NCI-H2029 treated with DMSO at 0.1 percent for 48 hours (cell line): Measurements from ENCODE around the gene IGFBPL1.
"Not testable (repeated sequence)": the region's sequence is repeated elsewhere in the genome, so short reads cannot be mapped to it uniquely, and the experiment has no call there.

Experiments used
- DNase-seq: peaks from one replicate; lab custom pipeline; 2025; lab: John Stamatoyannopoulos, UW

Gene IGFBPL1

DNA sequence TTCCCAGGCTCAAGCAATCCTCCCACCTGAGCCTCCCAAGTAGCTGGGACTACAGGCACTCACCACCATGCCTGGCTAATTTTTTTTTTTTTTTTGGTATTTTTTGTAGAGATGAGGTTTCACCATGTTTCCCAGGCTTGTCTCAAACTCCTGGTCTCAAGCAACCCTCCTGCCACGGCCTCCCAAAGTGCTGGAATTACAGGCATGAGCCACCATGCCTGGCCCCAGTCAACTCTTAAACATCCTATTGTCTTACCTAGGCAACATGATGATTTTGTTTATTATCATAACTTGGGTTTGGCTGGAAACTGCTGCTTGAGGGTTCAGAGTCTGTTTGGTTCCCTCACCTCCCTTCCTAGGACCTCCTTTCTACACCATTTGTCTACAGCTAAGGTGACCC is 25.1 kb downstream of the IGFBPL1 start:
- not testable (repeated sequence) for DNase-seq

DNA sequence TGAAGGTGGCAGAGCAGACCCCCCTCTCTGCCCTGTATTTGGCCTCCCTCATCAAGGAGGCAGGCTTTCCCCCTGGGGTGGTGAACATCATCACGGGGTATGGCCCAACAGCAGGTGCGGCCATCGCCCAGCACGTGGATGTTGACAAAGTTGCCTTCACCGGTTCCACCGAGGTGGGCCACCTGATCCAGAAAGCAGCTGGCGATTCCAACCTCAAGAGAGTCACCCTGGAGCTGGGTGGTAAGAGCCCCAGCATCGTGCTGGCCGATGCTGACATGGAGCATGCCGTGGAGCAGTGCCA is 27.9 kb downstream of the IGFBPL1 start:
- DNase-seq, result no peak

DNA sequence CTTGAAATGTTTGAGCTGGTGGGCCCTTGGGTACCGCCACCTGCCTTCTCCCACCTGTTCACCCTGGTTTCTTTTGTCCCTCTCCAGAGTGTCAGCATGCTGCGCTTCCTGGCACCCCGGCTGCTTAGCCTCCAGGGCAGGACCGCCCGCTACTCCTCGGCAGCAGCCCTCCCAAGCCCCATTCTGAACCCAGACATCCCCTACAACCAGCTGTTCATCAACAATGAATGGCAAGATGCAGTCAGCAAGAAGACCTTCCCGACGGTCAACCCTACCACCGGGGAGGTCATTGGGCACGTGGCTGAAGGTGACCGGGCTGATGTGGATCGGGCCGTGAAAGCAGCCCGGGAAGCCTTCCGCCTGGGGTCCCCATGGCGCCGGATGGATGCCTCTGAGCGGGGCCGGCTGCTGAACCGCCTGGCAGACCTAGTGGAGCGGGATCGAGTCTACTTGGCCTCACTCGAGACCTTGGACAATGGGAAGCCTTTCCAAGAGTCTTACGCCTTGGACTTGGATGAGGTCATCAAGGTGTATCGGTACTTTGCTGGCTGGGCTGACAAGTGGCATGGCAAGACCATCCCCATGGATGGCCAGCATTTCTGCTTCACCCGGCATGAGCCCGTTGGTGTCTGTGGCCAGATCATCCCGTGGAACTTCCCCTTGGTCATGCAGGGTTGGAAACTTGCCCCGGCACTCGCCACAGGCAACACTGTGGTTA is 28.4 kb downstream of the IGFBPL1 start:
- no peak for DNase-seq

GRCh38 chr9:38394416-38394815 is 29.8 kb downstream of the IGFBPL1 start:
- DNase-seq, result no peak

- no peak for DNase-seq
These were observed 31.0 kb downstream of the IGFBPL1 start for GRCh38 chr9:38393128-38393796.

DNA sequence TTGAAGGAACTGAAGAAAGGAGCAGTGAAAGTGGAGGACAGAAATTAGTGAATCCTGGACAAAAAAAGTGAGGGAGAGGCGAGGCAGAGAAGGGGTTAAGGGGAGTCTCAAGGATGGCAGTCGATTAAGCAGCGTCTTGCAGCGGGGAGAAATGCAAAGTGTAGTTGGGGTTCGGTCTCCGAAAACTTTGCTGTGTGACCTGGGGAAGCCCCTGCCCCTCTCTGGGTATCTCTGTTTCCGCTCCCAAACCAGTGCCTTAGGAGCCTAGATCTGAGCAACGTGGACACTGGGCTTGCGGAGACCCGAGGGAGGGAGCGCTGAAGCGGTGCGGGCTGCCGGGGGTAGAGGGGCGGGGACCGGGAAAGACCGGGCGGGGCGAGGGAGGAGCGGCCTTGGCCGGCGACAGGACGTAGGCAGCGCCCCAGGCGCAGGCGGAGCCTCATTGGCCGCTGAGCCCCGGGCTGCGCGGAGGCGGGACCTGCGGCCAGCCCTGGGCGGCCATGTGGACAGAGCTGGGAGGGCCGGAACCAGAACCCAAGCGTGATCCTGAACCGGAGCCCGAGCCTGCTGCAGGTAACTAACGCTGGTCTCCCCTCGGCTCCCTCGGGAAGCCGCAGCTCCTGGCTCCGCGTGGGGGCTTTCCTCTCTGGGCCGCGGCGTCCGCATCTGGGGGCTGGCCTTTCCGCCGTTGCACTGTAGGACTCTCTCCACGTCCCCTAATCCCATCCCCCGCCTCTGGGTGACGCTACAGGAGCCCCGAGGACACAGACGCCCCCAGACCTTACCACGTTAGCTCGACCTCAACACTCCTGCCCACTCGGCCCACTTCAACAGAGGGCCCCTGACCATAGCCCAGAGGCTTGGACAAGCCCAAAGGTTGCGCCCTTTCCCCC is 31.8 kb downstream of the IGFBPL1 start, which contains the start of gene ALDH1B1:
ALDH1B1 (plus strand) TSS at position 468 of the 893 bp plus-strand sequence. CDS start 3,047 bp downstream, outside the sequence.
- no peak for DNase-seq

DNA sequence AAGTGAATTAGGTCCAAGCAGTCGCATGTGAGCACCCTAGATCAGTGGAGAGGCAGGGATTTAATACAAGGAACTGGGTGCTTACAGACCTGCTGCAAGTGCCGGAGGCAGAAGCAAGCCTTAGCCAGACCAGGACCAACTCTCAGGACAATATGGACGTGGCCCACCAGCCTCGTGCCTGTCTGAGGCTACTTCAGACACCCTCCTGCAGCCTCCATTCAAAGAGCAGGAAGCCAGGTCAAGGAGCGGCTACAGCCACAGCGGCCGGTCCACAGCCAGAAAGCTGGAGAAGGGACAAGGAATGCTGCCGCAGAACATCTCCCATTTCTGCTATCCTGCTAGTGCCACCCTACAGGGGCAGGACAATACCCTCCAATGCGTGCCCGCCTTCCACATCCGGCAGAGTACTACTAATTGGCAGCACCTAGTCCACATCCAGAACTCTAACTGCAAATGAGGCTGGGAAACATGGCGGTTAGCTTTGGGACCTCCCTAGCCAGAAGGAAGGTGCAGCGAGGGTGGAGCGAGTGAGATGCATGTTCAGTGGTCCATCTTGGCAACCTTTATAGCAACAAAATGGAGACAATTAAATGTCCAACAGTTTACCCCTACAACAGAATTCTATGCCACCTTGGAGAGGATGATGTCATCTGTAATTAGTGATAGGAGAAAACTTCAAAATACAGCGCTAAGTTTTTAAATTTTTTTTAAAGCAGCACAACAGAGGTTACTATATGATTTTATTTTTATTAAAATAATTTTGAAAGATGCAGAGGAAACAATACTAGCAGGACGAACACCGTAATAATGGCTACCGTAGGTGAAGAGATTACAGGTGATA is 32.8 kb downstream of the IGFBPL1 start:
- DNase-seq, result no peak

GRCh38 chr9:38390851-38391250 is 33.4 kb downstream of the IGFBPL1 start:
- no peak for DNase-seq

- DNase-seq, result no peak
These were observed 33.8 kb downstream of the IGFBPL1 start for GRCh38 chr9:38390442-38390841.

DNA sequence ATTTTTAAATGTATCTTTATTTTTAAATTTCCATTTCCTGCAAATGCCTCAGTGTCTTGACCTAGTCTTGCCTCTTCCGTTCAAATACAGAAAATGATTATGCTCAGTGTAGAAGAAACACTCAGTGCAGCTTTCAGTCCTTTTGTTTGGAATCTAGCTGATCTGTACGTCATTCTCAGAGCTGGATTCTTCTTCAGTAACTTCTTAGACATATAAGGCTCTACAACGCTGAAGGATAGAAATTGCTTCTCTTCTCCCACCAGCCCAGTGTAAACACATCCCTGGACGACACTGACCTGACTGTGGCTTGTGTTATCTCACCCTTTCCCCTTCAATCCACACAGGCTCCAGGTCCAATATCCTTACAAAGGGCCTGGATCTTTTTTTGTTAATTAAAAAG is 34.9 kb downstream of the IGFBPL1 start:
- no peak for DNase-seq

- DNase-seq, result no peak
These were observed 35.7 kb downstream of the IGFBPL1 start for GRCh38 chr9:38388283-38389223.

DNA sequence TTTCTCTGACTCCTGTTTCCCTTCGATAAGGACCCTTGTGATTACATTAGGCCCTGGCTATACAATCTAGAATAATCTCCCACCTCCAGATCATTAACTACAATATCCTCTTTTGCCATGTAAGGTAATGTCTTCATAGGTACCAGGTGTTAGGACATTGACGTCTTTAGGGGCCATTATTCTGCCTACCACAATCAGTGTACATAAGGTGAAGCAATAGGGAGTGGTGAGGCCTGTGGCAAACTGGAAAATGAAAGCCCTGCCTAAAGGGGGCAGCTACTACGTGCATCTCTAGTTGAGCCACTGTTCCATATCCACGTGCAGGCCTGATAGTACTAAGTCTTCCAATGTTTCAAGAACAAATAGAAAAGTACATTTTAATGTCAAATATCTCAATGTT is 36.5 kb downstream of the IGFBPL1 start:
- DNase-seq, result no peak

DNA sequence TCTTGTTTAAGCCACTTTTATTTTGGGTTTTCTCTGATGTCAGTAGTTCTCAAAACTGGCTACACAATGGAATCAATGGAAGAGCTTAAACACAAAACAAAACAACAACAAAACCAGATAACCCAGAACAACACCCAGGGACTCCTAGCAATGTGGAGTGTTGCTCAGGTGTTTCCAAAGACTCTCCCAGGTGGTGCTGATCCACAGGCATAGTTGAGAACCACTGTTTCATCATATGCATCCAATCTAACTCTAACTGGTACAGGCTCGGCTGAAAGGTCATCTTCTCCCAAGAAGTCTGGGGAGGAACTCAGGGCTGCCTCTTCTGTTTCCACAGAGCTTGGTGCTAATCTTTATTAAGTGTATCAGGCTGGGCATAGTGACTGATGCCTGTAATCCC is 37.2 kb downstream of the IGFBPL1 start:
- DNase-seq, result no peak

GRCh38 chr9:38386319-38386895 is 37.8 kb downstream of the IGFBPL1 start:
- no peak for DNase-seq

- no peak for DNase-seq
These were observed 38.4 kb downstream of the IGFBPL1 start for GRCh38 chr9:38385896-38386295.

GRCh38 chr9:38384990-38385848 is 39.0 kb downstream of the IGFBPL1 start:
- no peak for DNase-seq

DNA sequence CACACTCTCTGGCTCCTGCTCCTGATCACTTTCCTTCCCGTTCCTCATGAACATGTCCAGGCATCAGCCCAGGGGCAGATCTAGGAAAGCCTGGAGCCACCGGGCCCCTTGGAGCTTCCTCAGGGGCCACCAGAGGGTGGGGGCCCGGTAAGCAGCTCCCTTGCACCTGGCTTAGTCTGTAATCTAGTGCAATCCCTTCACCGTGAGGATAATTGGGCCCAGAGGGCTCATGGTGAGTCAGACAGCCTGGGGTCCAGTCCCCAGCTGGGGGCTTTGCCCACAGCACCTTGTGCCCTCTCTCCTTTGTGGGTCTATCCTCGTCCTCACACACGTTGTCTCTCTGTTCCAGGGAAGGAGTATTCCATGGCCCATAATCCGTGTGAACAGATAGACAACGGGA is 42.1 kb downstream of the IGFBPL1 start:
- DNase-seq, result no peak

GRCh38 chr9:38380872-38381534 is 43.3 kb downstream of the IGFBPL1 start:
- no peak for DNase-seq
